Fibroblast of pulmonary artery (primary cell): ENCODE measurements around the gene ERLEC1.

Source experiments
- DNase-seq: peaks from one replicate; pipeline ENCODE4 v3.0.0-alpha.2; 2010; ENCODE audit warnings: low read depth
- H3K4me3 ChIP-seq: replicated peaks from 2 replicates; pipeline ENCODE4 v1.5.1; 2011; ENCODE audit warnings: low read depth, mild to moderate bottlenecking, control low read depth, low read length, moderate library complexity
- CTCF ChIP-seq: IDR thresholded peaks from 2 replicates; pipeline ENCODE4 v1.5.1; 2011; ENCODE audit warnings: mild to moderate bottlenecking, control low read depth, low read length, inconsistent platforms; ENCODE audit errors: missing control alignments

Gene ERLEC1

GRCh38 chr2:53852532-53852931 lies 65.7 kb downstream of the ERLEC1 start:
- H3K4me3 ChIP-seq: no peak overlapping the region
- DNase-seq: no peak
- no peak for TF ChIP-seq CTCF

GRCh38 chr2:53854678-53855077 lies 67.8 kb downstream of the ERLEC1 start:
- no peak for DNase-seq
- no peak for TF ChIP-seq CTCF
- no peak overlapping the region for H3K4me3 ChIP-seq

GRCh38 chr2:53856272-53856671 lies 69.4 kb downstream of the ERLEC1 start:
- TF ChIP-seq CTCF: no peak
- no peak overlapping the region for H3K4me3 ChIP-seq
- DNase-seq: no peak

- peak within 1 kb of the TSS; percentile 46 for H3K4me3 ChIP-seq
- TF ChIP-seq CTCF: no peak
- DNase-seq: peak; percentile 17
Observed at GRCh38 chr2:53859206-53860181, 72.7 kb downstream of the ERLEC1 start, which contains the start of gene GPR75. GPR75 (minus strand) TSS chr2:53859967; CDS start chr2:53854756, 5,211 bp downstream.

- no peak for DNase-seq
- TF ChIP-seq CTCF: no peak
- H3K4me3 ChIP-seq: no peak overlapping the region
Observed at GRCh38 chr2:53861824-53862223, 75.0 kb downstream of the ERLEC1 start.

GRCh38 chr2:53863538-53864227 lies 76.8 kb downstream of the ERLEC1 start:
- TF ChIP-seq CTCF: no peak

More at GRCh38 chr2:53863538-53864227, 76.8 kb downstream of the ERLEC1 start:
- no peak overlapping the region for H3K4me3 ChIP-seq
- no peak for DNase-seq
